ENCODE results near the gene IQSEC1. TPM values are rescaled to one million over a fixed set of nuclear protein-coding genes. Genes with fewer than 3 reads are reported as not detected.

The IQSEC1 gene
- total RNA-seq, 1 donor from 2014 or later = 29.5 TPM

GRCh38 chr3:12886106-12886679 is 187.0 kb downstream of the IQSEC1 start:
- peaks cover 28% of the 10 kb centered on the region for H3K27me3 ChIP-seq (ENCODE audit: insufficient read depth, low read length)
- peaks cover 4% of the 10 kb centered on the region for H3K4me1 Mint-ChIP-seq (ENCODE audit: low read depth, unreplicated experiment)
- no peak overlapping the region for H2AFZ ChIP-seq (ENCODE audit: low read depth, low read length)
- DNase-seq (ENCODE audit: low read depth) (no peak), FAIRE-seq (no peak)
- H3K27me3 Mint-ChIP-seq (ENCODE audit: low read depth, unreplicated experiment) = peaks cover 51% of the 10 kb centered on the region
- H3K4me3 ChIP-seq (ENCODE audit: insufficient read depth, low read depth, low read length) = no peak overlapping the region
- H3K36me3 ChIP-seq (ENCODE audit: insufficient read depth, low read length) = no peaks in the 10 kb centered on the region
- H3K4me3 Mint-ChIP-seq (ENCODE audit: unreplicated experiment) = no peak overlapping the region
- H3K9me3 ChIP-seq (ENCODE audit: insufficient read depth, low read depth, low read length) = no peaks in the 10 kb centered on the region
- H3K4me2 ChIP-seq (ENCODE audit: low read length) = no peak overlapping the region
- no peaks in the 10 kb centered on the region for H3K4me1 ChIP-seq (ENCODE audit: insufficient read depth, low read length)
- no peaks in the 10 kb centered on the region for H3K36me3 Mint-ChIP-seq (ENCODE audit: low read depth, unreplicated experiment)
- no peaks in the 10 kb centered on the region for H3K79me2 ChIP-seq (ENCODE audit: insufficient read depth, low read length)
- no peak overlapping the region for H3K27ac ChIP-seq (ENCODE audit: low read depth, low read length)
- TF ChIP-seq CTCF (IDR thresholded peaks at IDR 0.05; ENCODE audit: insufficient read depth, low read depth, low read length) (no peak), EZH2 (IDR thresholded peaks at IDR 0.05; ENCODE audit: insufficient read depth, low read length) (no peak)
- H4K20me1 ChIP-seq (ENCODE audit: insufficient read depth, low read length) = no peaks in the 10 kb centered on the region
- no peak overlapping the region for H3K27ac Mint-ChIP-seq (ENCODE audit: unreplicated experiment)
- H3K9ac ChIP-seq (ENCODE audit: low read length) = no peak overlapping the region
- peaks cover 5% of the 10 kb centered on the region for H3K9me3 Mint-ChIP-seq (ENCODE audit: unreplicated experiment)

GRCh38 chr3:12885583-12885930 is 187.7 kb downstream of the IQSEC1 start:
- H3K36me3 ChIP-seq (ENCODE audit: insufficient read depth, low read length) = no peaks in the 10 kb centered on the region
- no peak overlapping the region for H3K4me3 ChIP-seq (ENCODE audit: insufficient read depth, low read depth, low read length)
- H3K27ac ChIP-seq (ENCODE audit: low read depth, low read length) = no peak overlapping the region
- Mint-ChIP-seq H3K27me3 (ENCODE audit: low read depth, unreplicated experiment) (peaks cover 49% of the 10 kb centered on the region), H3K27ac (ENCODE audit: unreplicated experiment) (no peak overlapping the region), H3K9me3 (ENCODE audit: unreplicated experiment) (peaks cover 5% of the 10 kb centered on the region), H3K36me3 (ENCODE audit: low read depth, unreplicated experiment) (no peaks in the 10 kb centered on the region), H3K4me1 (ENCODE audit: low read depth, unreplicated experiment) (peaks cover 2% of the 10 kb centered on the region), H3K4me3 (ENCODE audit: unreplicated experiment) (no peak overlapping the region)
- no peaks in the 10 kb centered on the region for H3K4me1 ChIP-seq (ENCODE audit: insufficient read depth, low read length)
- H3K4me2 ChIP-seq (ENCODE audit: low read length) = no peak overlapping the region
- FAIRE-seq (no peak), DNase-seq (ENCODE audit: low read depth) (no peak)
- H3K9ac ChIP-seq (ENCODE audit: low read length) = no peak overlapping the region
- H2AFZ ChIP-seq (ENCODE audit: low read depth, low read length) = no peak overlapping the region
- TF ChIP-seq EZH2 (IDR thresholded peaks at IDR 0.05; ENCODE audit: insufficient read depth, low read length) (no peak), CTCF (IDR thresholded peaks at IDR 0.05; ENCODE audit: insufficient read depth, low read depth, low read length) (no peak)
- H3K9me3 ChIP-seq (ENCODE audit: insufficient read depth, low read depth, low read length) = no peaks in the 10 kb centered on the region
- no peaks in the 10 kb centered on the region for H3K79me2 ChIP-seq (ENCODE audit: insufficient read depth, low read length)
- H3K27me3 ChIP-seq (ENCODE audit: insufficient read depth, low read length) = peaks cover 28% of the 10 kb centered on the region
- no peaks in the 10 kb centered on the region for H4K20me1 ChIP-seq (ENCODE audit: insufficient read depth, low read length)

GRCh38 chr3:12884790-12885582 is 188.2 kb downstream of the IQSEC1 start:
- Mint-ChIP-seq H3K4me1 (ENCODE audit: low read depth, unreplicated experiment) (no peaks in the 10 kb centered on the region), H3K27me3 (ENCODE audit: low read depth, unreplicated experiment) (peaks cover 47% of the 10 kb centered on the region), H3K4me3 (ENCODE audit: unreplicated experiment) (no peak overlapping the region), H3K9me3 (ENCODE audit: unreplicated experiment) (peaks cover 5% of the 10 kb centered on the region), H3K27ac (ENCODE audit: unreplicated experiment) (no peak overlapping the region), H3K36me3 (ENCODE audit: low read depth, unreplicated experiment) (no peaks in the 10 kb centered on the region)
- Histone ChIP-seq H3K79me2 (ENCODE audit: insufficient read depth, low read length) (no peaks in the 10 kb centered on the region), H4K20me1 (ENCODE audit: insufficient read depth, low read length) (no peaks in the 10 kb centered on the region), H3K9ac (ENCODE audit: low read length) (no peak overlapping the region), H3K36me3 (ENCODE audit: insufficient read depth, low read length) (no peaks in the 10 kb centered on the region), H3K4me3 (ENCODE audit: insufficient read depth, low read depth, low read length) (no peak overlapping the region), H3K27ac (ENCODE audit: low read depth, low read length) (no peak overlapping the region), H3K4me2 (ENCODE audit: low read length) (no peak overlapping the region), H3K4me1 (ENCODE audit: insufficient read depth, low read length) (no peaks in the 10 kb centered on the region), H3K9me3 (ENCODE audit: insufficient read depth, low read depth, low read length) (no peaks in the 10 kb centered on the region), H2AFZ (ENCODE audit: low read depth, low read length) (no peak overlapping the region), H3K27me3 (ENCODE audit: insufficient read depth, low read length) (peaks cover 25% of the 10 kb centered on the region)
- DNase-seq (ENCODE audit: low read depth) (no peak), FAIRE-seq (no peak)
- TF ChIP-seq EZH2 (IDR thresholded peaks at IDR 0.05; ENCODE audit: insufficient read depth, low read length) (no peak), CTCF (IDR thresholded peaks at IDR 0.05; ENCODE audit: insufficient read depth, low read depth, low read length) (no peak)
